ENCODE results near the gene RNF157. TPM values are rescaled to one million over a fixed set of nuclear protein-coding genes. Genes with fewer than 3 reads are reported as not detected.

RNF157 gene
- total and polyA plus RNA-seq, 2 of the 13 experiments (the other 11 are each of a cell fraction or from before 2014, with no cell fraction given): 0.44 to 1.5 TPM

- no peak for TF ChIP-seq BCLAF1 (IDR thresholded peaks at IDR 0.05)
- TF ChIP-seq HMG20A (CRISPR knock-in tag; IDR thresholded peaks at IDR 0.05; ENCODE audit: borderline replicate concordance): no peak
- TF ChIP-seq TOE1 (CRISPR knock-in tag; IDR thresholded peaks at IDR 0.05): no peak
- no peak for TF ChIP-seq PREB (CRISPR knock-in tag; IDR thresholded peaks at IDR 0.05)
- TF ChIP-seq NR3C1 (CRISPR knock-in tag; IDR thresholded peaks at IDR 0.05): no peak
- TF ChIP-seq ZKSCAN5 (CRISPR knock-in tag; IDR thresholded peaks at IDR 0.05): no peak
- TF ChIP-seq ZNF850 (CRISPR knock-in tag; conservative IDR thresholded peaks at IDR 0.05): no peak
- no peak for TF ChIP-seq NFKBIZ (CRISPR knock-in tag; IDR thresholded peaks at IDR 0.05)
- TF ChIP-seq GATAD2A (CRISPR knock-in tag; IDR thresholded peaks at IDR 0.05): peak; percentile 58
- TF ChIP-seq THRA (CRISPR knock-in tag; IDR thresholded peaks at IDR 0.05; ENCODE audit: borderline replicate concordance): peak; percentile 73; the same call in 1 of the 2 replicates
- TF ChIP-seq ZBTB2 (CRISPR knock-in tag; IDR thresholded peaks at IDR 0.05; ENCODE audit: low read depth): no peak
- no peak for TF ChIP-seq NR2F1 (CRISPR knock-in tag; IDR thresholded peaks at IDR 0.05)
- peak; percentile 79 for TF ChIP-seq MTA1 (CRISPR knock-in tag; IDR thresholded peaks at IDR 0.05; ENCODE audit: borderline replicate concordance)
- TF ChIP-seq ZFP36L2 (CRISPR knock-in tag; IDR thresholded peaks at IDR 0.05): no peak
- TF ChIP-seq THYN1 (CRISPR knock-in tag; IDR thresholded peaks at IDR 0.05; ENCODE audit: borderline replicate concordance, low read depth): no peak
- TF ChIP-seq FOXJ3 (CRISPR knock-in tag; IDR thresholded peaks at IDR 0.05; ENCODE audit: borderline replicate concordance): no peak
- no peak for TF ChIP-seq IRX3 (CRISPR knock-in tag; IDR thresholded peaks at IDR 0.05; ENCODE audit: borderline replicate concordance, low read depth)
- no peak for TF ChIP-seq ELF4 (CRISPR knock-in tag; IDR thresholded peaks at IDR 0.05; ENCODE audit: borderline replicate concordance)
- TF ChIP-seq ELF3 (CRISPR knock-in tag; IDR thresholded peaks at IDR 0.05): peak; percentile 64
- no peak for TF ChIP-seq ZNF44 (CRISPR knock-in tag; IDR thresholded peaks at IDR 0.05)
Measured at GRCh38 chr17:76132574-76133338, 107.5 kb downstream of the RNF157 start (continued).
